Superior temporal gyrus (tissue), 1 donor: ENCODE data around the gene CAMTA1.
A peak's percentile ranks its signal among the peaks of the same experiment; 100 is the strongest.

ENCODE experiments used
- DNase-seq: peaks from one replicate; pipeline ENCODE4 v3.0.0-alpha.2; 2016; ENCODE audit errors: extremely low spot score

Gene CAMTA1

GRCh38 chr1:7719468-7720094 is 934.3 kb downstream of the CAMTA1 start:
- peak; percentile 21 for DNase-seq

GRCh38 chr1:7721940-7722669 is 936.9 kb downstream of the CAMTA1 start:
- DNase-seq = peak; percentile 35

GRCh38 chr1:7722670-7723012 is 937.4 kb downstream of the CAMTA1 start:
- DNase-seq = no peak

- DNase-seq = no peak
These were observed 941.4 kb downstream of the CAMTA1 start for GRCh38 chr1:7726623-7727022.

GRCh38 chr1:7727809-7728471 is 942.7 kb downstream of the CAMTA1 start:
- DNase-seq = peak; percentile 58

- DNase-seq = no peak
These were observed 944.5 kb downstream of the CAMTA1 start for GRCh38 chr1:7729761-7730160.

- no peak for DNase-seq
These were observed 947.1 kb downstream of the CAMTA1 start for GRCh38 chr1:7732331-7732730.

GRCh38 chr1:7733276-7733675 is 948.0 kb downstream of the CAMTA1 start:
- no peak for DNase-seq

GRCh38 chr1:7738044-7738443 is 952.8 kb downstream of the CAMTA1 start:
- DNase-seq = no peak

- DNase-seq = no peak
These were observed 958.1 kb downstream of the CAMTA1 start for GRCh38 chr1:7743346-7743745.

GRCh38 chr1:7744882-7745281 is 959.6 kb downstream of the CAMTA1 start:
- no peak for DNase-seq

- no peak for DNase-seq
These were observed 960.5 kb downstream of the CAMTA1 start for GRCh38 chr1:7745783-7746182.

- no peak for DNase-seq
These were observed 962.4 kb downstream of the CAMTA1 start for GRCh38 chr1:7747605-7748004.

GRCh38 chr1:7749126-7749525 is 963.9 kb downstream of the CAMTA1 start:
- DNase-seq = no peak

GRCh38 chr1:7751174-7751573 is 965.9 kb downstream of the CAMTA1 start:
- no peak for DNase-seq

GRCh38 chr1:7752512-7753417 is 967.5 kb downstream of the CAMTA1 start:
- peak; percentile 96 for DNase-seq

GRCh38 chr1:7753641-7754040 is 968.4 kb downstream of the CAMTA1 start:
- no peak for DNase-seq

- DNase-seq = no peak
These were observed 969.0 kb downstream of the CAMTA1 start for GRCh38 chr1:7754234-7754633.

GRCh38 chr1:7755448-7755847 is 970.2 kb downstream of the CAMTA1 start:
- no peak for DNase-seq

- peak; percentile 62 for DNase-seq
These were observed 975.0 kb downstream of the CAMTA1 start for GRCh38 chr1:7760245-7760644.

GRCh38 chr1:7761103-7761502 is 975.8 kb downstream of the CAMTA1 start:
- DNase-seq = no peak

GRCh38 chr1:7767176-7767575 is 981.9 kb downstream of the CAMTA1 start:
- DNase-seq = no peak
